Measurements from ENCODE around the gene AGPAT4. TPM values are rescaled to one million over a fixed set of nuclear protein-coding genes. Genes with fewer than 3 reads are reported as not detected.

AGPAT4 gene
- polyA plus RNA-seq, 1 of the 3 experiments (the other 2 are of a cell fraction) = 3.9 TPM

DNA sequence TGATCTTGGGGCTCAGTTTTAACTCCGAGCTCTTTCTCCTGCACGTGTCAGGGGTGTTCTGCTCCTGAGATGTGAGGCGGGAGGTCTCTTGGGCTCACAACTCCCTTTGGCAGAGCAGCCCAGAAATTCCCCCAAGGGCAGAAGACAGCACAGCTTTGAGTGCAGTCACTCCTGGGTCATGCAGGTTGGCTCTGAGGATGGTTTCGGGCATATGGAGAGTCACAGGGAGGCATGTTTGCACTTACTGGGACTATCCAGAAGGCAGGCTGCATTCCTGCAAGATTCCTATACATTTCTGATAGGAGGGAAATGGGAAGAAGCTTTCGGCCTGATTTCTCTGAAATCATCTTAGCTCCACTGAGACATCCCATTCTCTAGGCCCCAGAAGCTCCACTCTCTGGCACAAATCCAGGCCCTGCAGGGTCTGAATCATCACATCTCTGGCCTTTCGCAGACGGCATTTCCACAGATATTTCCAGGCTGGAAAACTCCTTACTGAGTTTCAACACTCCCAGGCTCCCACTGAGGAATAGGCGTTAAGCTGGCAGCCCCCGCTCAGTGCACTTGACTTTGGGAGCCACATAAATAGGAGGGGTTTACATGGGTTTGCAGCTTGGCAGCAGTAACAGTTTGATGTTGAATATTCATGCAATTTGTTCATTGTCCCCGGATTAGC lies 39.7 kb downstream of the AGPAT4 start:
- Histone ChIP-seq H3K4me1 (ENCODE audit: control insufficient read depth in 1 of 2, insufficient read depth in 2 of 2, low read depth in 1 of 2, low read length in 1 of 2) (peaks cover 16 to 18% of the 10 kb centered on the region in 2 experiments; a peak in 3 of 4 replicates), H3K79me2 (ENCODE audit: insufficient read depth) (peaks cover 4% of the 10 kb centered on the region; the same call in 1 of the 2 replicates), H3K9me3 (no peaks in the 10 kb centered on the region), H3K27me3 (ENCODE audit: insufficient read depth) (no peaks in the 10 kb centered on the region), H3K36me3 (replicated peaks in 1 of 2; ENCODE audit: control insufficient read depth in 1 of 2, insufficient read depth in 2 of 2, low read length in 1 of 2) (peaks cover 0 to 5% of the 10 kb centered on the region in 2 experiments), H3F3A (replicated peaks; ENCODE audit: insufficient read depth) (peaks cover 6% of the 10 kb centered on the region), H3K27ac (ENCODE audit: low read depth in 2 of 2, low read length in 1 of 2) (peak overlapping the region in 1 of 2 experiments; percentile 62; a peak in 2 of 4 replicates), H3K9me2 (no peaks in the 10 kb centered on the region), H3K4me3 (ENCODE audit: low read depth in 2 of 2, low read length in 1 of 2) (no peak overlapping the region), H3K9ac (no peak overlapping the region), H3K4me2 (peak overlapping the region; percentile 34; the same call in 1 of the 2 replicates), H4K20me1 (ENCODE audit: insufficient read depth) (no peaks in the 10 kb centered on the region), H2AFZ (ENCODE audit: low read depth) (no peak overlapping the region)
- ChIA-PET CTCF (interaction anchor here (0.8 to 1.9 kb wide), 2 partner anchors 137 to 140 kb away, joined by 3 to 6 read pairs; no protein-coding TSS in a partner anchor), POLR2A (no interaction called here)
- peak; percentile 32 for DNase-seq
- WGBS (ENCODE audit: low lambda C conversion rate) = 43% methylated on average over 8 of the region's 10 CpGs
- TF ChIP-seq NFIC (IDR thresholded peaks at IDR 0.05; ENCODE audit: borderline replicate concordance) (peak; percentile 91), TEAD4 (IDR thresholded peaks at IDR 0.05; ENCODE audit: borderline replicate concordance, insufficient read depth) (no peak), SIN3A (IDR thresholded peaks at IDR 0.05; ENCODE audit: borderline replicate concordance, low read depth, low read length) (no peak), CHD2 (IDR thresholded peaks at IDR 0.05; ENCODE audit: low read length, partially characterized antibody) (no peak), POLR2AphosphoS5 (IDR thresholded peaks at IDR 0.05; ENCODE audit: low read depth, low read length) (no peak), MAX (IDR thresholded peaks at IDR 0.05; ENCODE audit: low read depth) (no peak), TCF12 (IDR thresholded peaks at IDR 0.05) (peak; percentile 43; the same call in 1 of the 2 replicates), GABPA (IDR thresholded peaks at IDR 0.05; ENCODE audit: low read depth) (no peak), FOXJ3 (CRISPR knock-in tag; IDR thresholded peaks at IDR 0.05) (no peak), RAD21 (IDR thresholded peaks at IDR 0.05; ENCODE audit: low read length) (no peak), RXRA (IDR thresholded peaks at IDR 0.05; ENCODE audit: borderline replicate concordance, low read depth) (no peak), USF1 (IDR thresholded peaks at IDR 0.05; ENCODE audit: borderline replicate concordance, low read depth) (no peak), FOSL2 (IDR thresholded peaks at IDR 0.05; ENCODE audit: borderline replicate concordance, low read depth) (peak; percentile 80; the same call in 1 of the 2 replicates), USF2 (IDR thresholded peaks at IDR 0.05; ENCODE audit: borderline replicate concordance, low read depth, low read length) (no peak), JUND (IDR thresholded peaks at IDR 0.05) (peak; percentile 59; the same call in 1 of the 2 replicates), EP300 (IDR thresholded peaks at IDR 0.05; ENCODE audit: borderline replicate concordance in 1 of 2, low read depth in 1 of 2, low read length in 1 of 2) (peak in 1 of 2 experiments; percentile 32; a peak in 1 of 4 replicates)
- TF ChIP-seq, protein P1, sequence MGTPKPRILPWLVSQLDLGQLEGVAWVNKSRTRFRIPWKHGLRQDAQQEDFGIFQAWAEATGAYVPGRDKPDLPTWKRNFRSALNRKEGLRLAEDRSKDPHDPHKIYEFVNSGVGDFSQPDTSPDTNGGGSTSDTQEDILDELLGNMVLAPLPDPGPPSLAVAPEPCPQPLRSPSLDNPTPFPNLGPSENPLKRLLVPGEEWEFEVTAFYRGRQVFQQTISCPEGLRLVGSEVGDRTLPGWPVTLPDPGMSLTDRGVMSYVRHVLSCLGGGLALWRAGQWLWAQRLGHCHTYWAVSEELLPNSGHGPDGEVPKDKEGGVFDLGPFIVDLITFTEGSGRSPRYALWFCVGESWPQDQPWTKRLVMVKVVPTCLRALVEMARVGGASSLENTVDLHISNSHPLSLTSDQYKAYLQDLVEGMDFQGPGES (IDR thresholded peaks at IDR 0.05; ENCODE audit: low read depth, low read length) = no peak
